Astrocyte (in vitro differentiated cells and primary cell): Measurements from ENCODE around the gene PLCD3. TPM values are rescaled to one million over a fixed set of nuclear protein-coding genes. Genes with fewer than 3 reads are reported as not detected.

Source experiments
- DNase-seq: peaks from one replicate; pipeline ENCODE4 v3.0.0-alpha.2; 2010; ENCODE audit warnings: low read depth
- FAIRE-seq: peaks from 2 replicates; lab custom pipeline; 2011; peaks lifted over from hg19 to GRCh38; lab: Jason Lieb, UNC
- H2AFZ ChIP-seq: 2 replicates; pipeline ENCODE4 v1.6.0; 2012; ENCODE audit warnings: low read depth, low read length, inconsistent platforms
- H3K27ac ChIP-seq: 2 replicates; pipeline ENCODE4 v1.5.1; 2011; ENCODE audit warnings: low read depth, low read length, inconsistent platforms
- H3K27me3 ChIP-seq: 2 replicates; pipeline ENCODE4 v1.6.0; 2011; ENCODE audit warnings: low read length, inconsistent platforms; ENCODE audit not compliant: insufficient read depth
- H3K36me3 ChIP-seq: 2 replicates; pipeline ENCODE4 v1.5.1; 2011; ENCODE audit warnings: low read length, inconsistent platforms; ENCODE audit not compliant: insufficient read depth
- H3K4me1 ChIP-seq: 2 replicates; pipeline ENCODE4 v1.5.1; 2011; ENCODE audit warnings: low read length, inconsistent platforms; ENCODE audit not compliant: insufficient read depth
- H3K4me2 ChIP-seq: 2 replicates; pipeline ENCODE4 v1.6.0; 2012; ENCODE audit warnings: low read length, inconsistent platforms
- H3K4me3 ChIP-seq: 2 replicates; pipeline ENCODE4 v1.5.1; 2011; ENCODE audit warnings: low read depth, mild to moderate bottlenecking, low read length, inconsistent platforms; ENCODE audit not compliant: insufficient read depth
- H3K79me2 ChIP-seq: 2 replicates; pipeline ENCODE4 v1.6.0; 2012; ENCODE audit warnings: mild to moderate bottlenecking, low read length, inconsistent platforms; ENCODE audit not compliant: insufficient read depth
- H3K9ac ChIP-seq: 2 replicates; pipeline ENCODE4 v1.6.0; 2012; ENCODE audit warnings: mild to moderate bottlenecking, low read length, inconsistent platforms
- H3K9me3 ChIP-seq: 2 replicates; pipeline ENCODE4 v1.5.1; 2012; ENCODE audit warnings: low read depth, mild to moderate bottlenecking, low read length, inconsistent platforms; ENCODE audit not compliant: insufficient read depth
- H4K20me1 ChIP-seq: 2 replicates; pipeline ENCODE4 v1.6.0; 2012; ENCODE audit warnings: low read length, inconsistent platforms; ENCODE audit not compliant: insufficient read depth
- H3K27ac Mint-ChIP-seq: one replicate; pipeline ENCODE4 v1.8.0; 2021; ENCODE audit warnings: mild to moderate bottlenecking, mixed read lengths; ENCODE audit not compliant: unreplicated experiment
- H3K27me3 Mint-ChIP-seq: one replicate; pipeline ENCODE4 v1.8.0; 2021; ENCODE audit warnings: low read depth, mixed read lengths; ENCODE audit not compliant: unreplicated experiment
- H3K36me3 Mint-ChIP-seq: one replicate; pipeline ENCODE4 v1.8.0; 2021; ENCODE audit warnings: low read depth, mixed read lengths; ENCODE audit not compliant: unreplicated experiment
- H3K4me1 Mint-ChIP-seq: one replicate; pipeline ENCODE4 v1.8.0; 2021; ENCODE audit warnings: low read depth, mixed read lengths; ENCODE audit not compliant: unreplicated experiment
- H3K4me3 Mint-ChIP-seq: one replicate; pipeline ENCODE4 v1.8.0; 2021; ENCODE audit warnings: mild to moderate bottlenecking, moderate library complexity, mixed read lengths; ENCODE audit not compliant: unreplicated experiment
- H3K9me3 Mint-ChIP-seq: one replicate; pipeline ENCODE4 v1.8.0; 2021; ENCODE audit warnings: mild to moderate bottlenecking, mixed read lengths; ENCODE audit not compliant: unreplicated experiment
- EZH2 ChIP-seq: IDR thresholded peaks from 2 replicates; pipeline ENCODE4 v1.6.1; 2012; ENCODE audit warnings: mild to moderate bottlenecking, low read length, inconsistent platforms; ENCODE audit not compliant: insufficient read depth
- total RNA-seq: library from RNA; stranded (reverse); gene quantifications from 2 replicates; pipeline ENCODE4 v1.2.1, GENCODE V29; 2021
- TF ChIP-seq, protein P1 (sequence below): IDR thresholded peaks from 2 replicates; pipeline ENCODE4 v1.5.1; 2011; ENCODE audit warnings: low read depth, mild to moderate bottlenecking, inconsistent platforms, low read length, moderate library complexity; ENCODE audit not compliant: insufficient read depth

PLCD3 gene
- total RNA-seq, 1 donor from 2014 or later = 92.0 TPM

DNA sequence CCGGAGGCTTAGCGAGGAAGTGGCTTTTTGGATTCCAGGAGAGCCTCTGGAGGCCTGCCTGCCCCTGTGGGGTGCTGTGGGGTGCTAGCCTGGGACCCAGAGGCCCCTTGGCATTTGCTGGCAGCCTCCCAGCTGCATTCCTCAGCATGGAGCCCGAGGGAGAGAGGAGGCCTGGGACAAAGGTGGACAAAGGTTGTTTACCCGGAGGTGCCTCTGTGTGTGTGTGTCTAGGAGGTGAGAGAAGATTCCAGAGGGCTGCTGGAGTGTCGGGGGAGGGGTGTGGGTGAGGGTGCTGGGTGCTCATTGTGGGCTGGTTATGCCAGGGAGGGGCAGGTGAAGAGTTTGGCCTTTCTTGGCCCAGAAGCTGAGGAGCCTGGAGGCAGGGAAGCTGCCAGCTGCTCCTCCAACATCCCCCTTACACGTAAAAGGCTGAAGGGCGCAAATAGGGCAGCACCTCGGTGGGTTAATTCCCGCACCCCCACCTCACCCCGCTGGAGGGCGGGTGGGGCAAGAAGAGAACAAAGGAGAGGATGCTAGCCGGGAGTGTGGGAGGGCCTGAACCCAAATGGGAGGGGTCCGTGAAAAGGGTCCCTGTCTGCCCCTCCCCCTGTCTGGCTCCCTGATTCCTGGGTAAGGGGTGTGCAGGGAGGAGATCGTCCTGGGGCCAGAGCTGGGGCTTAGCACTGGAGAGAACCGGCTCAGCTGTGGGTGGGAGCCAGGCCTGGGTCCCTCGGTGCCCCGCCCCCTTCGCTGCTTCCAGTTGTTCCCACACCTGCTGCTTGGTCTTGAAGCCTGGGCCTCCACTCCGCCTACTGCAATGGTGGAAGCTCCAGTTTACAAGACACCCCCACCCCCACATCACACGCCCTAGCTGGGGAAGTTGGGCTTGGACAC, 39.3 kb upstream of the PLCD3 start:
- no peaks in the 10 kb centered on the region for H3K9me3 Mint-ChIP-seq
- H3K79me2 ChIP-seq = no peaks in the 10 kb centered on the region
- no peak for TF ChIP-seq EZH2
- TF ChIP-seq, protein P1, sequence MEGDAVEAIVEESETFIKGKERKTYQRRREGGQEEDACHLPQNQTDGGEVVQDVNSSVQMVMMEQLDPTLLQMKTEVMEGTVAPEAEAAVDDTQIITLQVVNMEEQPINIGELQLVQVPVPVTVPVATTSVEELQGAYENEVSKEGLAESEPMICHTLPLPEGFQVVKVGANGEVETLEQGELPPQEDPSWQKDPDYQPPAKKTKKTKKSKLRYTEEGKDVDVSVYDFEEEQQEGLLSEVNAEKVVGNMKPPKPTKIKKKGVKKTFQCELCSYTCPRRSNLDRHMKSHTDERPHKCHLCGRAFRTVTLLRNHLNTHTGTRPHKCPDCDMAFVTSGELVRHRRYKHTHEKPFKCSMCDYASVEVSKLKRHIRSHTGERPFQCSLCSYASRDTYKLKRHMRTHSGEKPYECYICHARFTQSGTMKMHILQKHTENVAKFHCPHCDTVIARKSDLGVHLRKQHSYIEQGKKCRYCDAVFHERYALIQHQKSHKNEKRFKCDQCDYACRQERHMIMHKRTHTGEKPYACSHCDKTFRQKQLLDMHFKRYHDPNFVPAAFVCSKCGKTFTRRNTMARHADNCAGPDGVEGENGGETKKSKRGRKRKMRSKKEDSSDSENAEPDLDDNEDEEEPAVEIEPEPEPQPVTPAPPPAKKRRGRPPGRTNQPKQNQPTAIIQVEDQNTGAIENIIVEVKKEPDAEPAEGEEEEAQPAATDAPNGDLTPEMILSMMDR = no peak
- peak overlapping the region; percentile 94 for H3K27ac Mint-ChIP-seq
- no peaks in the 10 kb centered on the region for H4K20me1 ChIP-seq
- H3K4me2 ChIP-seq = peak overlapping the region; percentile 71
- FAIRE-seq = no peak
- H3K9me3 ChIP-seq = no peaks in the 10 kb centered on the region
- H3K4me3 Mint-ChIP-seq = no peak overlapping the region
- H3K4me1 ChIP-seq = peaks cover 31% of the 10 kb centered on the region
- H3K36me3 ChIP-seq = no peaks in the 10 kb centered on the region
- H3K27me3 ChIP-seq = no peaks in the 10 kb centered on the region
- no peaks in the 10 kb centered on the region for H3K27me3 Mint-ChIP-seq
- peak overlapping the region; percentile 72 for H2AFZ ChIP-seq
- H3K27ac ChIP-seq = peak overlapping the region; percentile 62
- H3K4me3 ChIP-seq = peak overlapping the region; percentile 19
- peaks cover 23% of the 10 kb centered on the region for H3K4me1 Mint-ChIP-seq
- peak overlapping the region; percentile 67 for H3K9ac ChIP-seq
- H3K36me3 Mint-ChIP-seq = peaks cover 9% of the 10 kb centered on the region
- no peak for DNase-seq

DNA sequence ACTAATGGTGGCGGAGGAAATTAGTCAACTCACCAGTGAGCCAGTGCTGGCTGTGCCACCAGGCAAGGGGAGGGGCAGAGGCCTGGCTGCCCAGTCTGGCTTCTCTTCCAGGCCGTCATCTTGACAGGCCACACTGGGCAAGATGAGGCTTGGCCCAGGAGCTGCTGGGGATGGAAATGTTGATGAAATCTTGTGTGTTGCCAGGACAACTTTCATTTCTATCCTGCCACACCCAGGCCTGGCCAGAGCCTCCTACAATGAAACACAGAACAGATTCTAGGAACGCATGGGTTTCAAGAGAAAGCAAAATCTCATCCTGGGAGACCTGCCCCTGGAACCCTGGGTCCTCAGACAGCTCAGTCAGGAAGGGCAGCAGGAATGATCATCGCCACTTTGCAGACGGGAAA, 38.6 kb upstream of the PLCD3 start:
- no peak for TF ChIP-seq EZH2
- TF ChIP-seq, protein P1 = no peak
- no peak for FAIRE-seq
- peaks cover 9% of the 10 kb centered on the region for H3K36me3 Mint-ChIP-seq
- peak overlapping the region; percentile 94 for H3K27ac Mint-ChIP-seq
- no peaks in the 10 kb centered on the region for H3K27me3 Mint-ChIP-seq
- H3K9me3 ChIP-seq = no peaks in the 10 kb centered on the region
- H3K36me3 ChIP-seq = no peaks in the 10 kb centered on the region
- peak; percentile 60 for DNase-seq
- peak overlapping the region; percentile 19 for H3K4me3 ChIP-seq
- H3K9me3 Mint-ChIP-seq = no peaks in the 10 kb centered on the region
- peaks cover 31% of the 10 kb centered on the region for H3K4me1 ChIP-seq
- no peaks in the 10 kb centered on the region for H4K20me1 ChIP-seq
- H3K4me3 Mint-ChIP-seq = peak overlapping the region; percentile 64
- peak overlapping the region; percentile 67 for H3K9ac ChIP-seq
- H3K27me3 ChIP-seq = no peaks in the 10 kb centered on the region
- peaks cover 23% of the 10 kb centered on the region for H3K4me1 Mint-ChIP-seq
- peak overlapping the region; percentile 62 for H3K27ac ChIP-seq
- peak overlapping the region; percentile 72 for H2AFZ ChIP-seq
- no peaks in the 10 kb centered on the region for H3K79me2 ChIP-seq
- peak overlapping the region; percentile 71 for H3K4me2 ChIP-seq
